K562 (cell line): Measurements from ENCODE around the gene FMNL2. TPM values are rescaled to one million over a fixed set of nuclear protein-coding genes. Genes with fewer than 3 reads are reported as not detected.

Experiments
- ATAC-seq: fragments of 200-7000 bp; cut with Tn5 transposase; 3 replicates; pipeline ENCODE4 v1.9.1; 2020; ENCODE audit warnings: moderate library complexity
- BruUV-seq: library from RNA; stranded (reverse); fragments of 400-500 nt; replicated peaks from 2 replicates; lab custom pipeline; 2021; lab: Mats Ljungman, UMichigan
- CTCF ChIA-PET: fragments of 300-600 bp; formaldehyde crosslinking; extraction: SDS; loops from one replicate; lab custom pipeline; 2021; ENCODE audit warnings: low intra/inter-chr PET ratio; lab: Yijun Ruan, JAX
- POLR2A ChIA-PET: fragments of 300-600, 350-650 bp; sonication (Branson Sonifier 250); formaldehyde crosslinking; extraction: SDS; loops from one replicate; lab custom pipeline; 2021; ENCODE audit warnings: antibody characterized with exemption, inconsistent platforms; lab: Yijun Ruan, JAX
- DNase-seq, 4 experiments: peaks; one replicate each; pipeline versions ENCODE4 v3.0.0 to v3.0.0-alpha.2; 2011 to 2018; ENCODE audit warnings: low spot score in 3 of 4, mixed read lengths in 3 of 4; ENCODE audit errors: extremely low read depth in 1 of 4
- FAIRE-seq: peaks from 2 replicates; lab custom pipeline; 2011; peaks lifted over from hg19 to GRCh38; lab: Jason Lieb, UNC
- H2AFZ ChIP-seq: 2 replicates; pipeline ENCODE4 v1.6.0; 2011; ENCODE audit warnings: low read depth, low read length, control low read depth, inconsistent platforms
- H3K27ac ChIP-seq: fragments of 200-600 bp; 3 replicates; pipeline ENCODE4 v1.8.0; 2011; ENCODE audit warnings: low read depth, mild to moderate bottlenecking, control low read depth, inconsistent platforms, low read length, moderate library complexity, mixed read lengths; ENCODE audit errors: extremely low read depth
- H3K27me3 ChIP-seq, 2 experiments: fragments of 300-600 bp in 1 of 2; 2 replicates in 1 of 2; 3 replicates in 1 of 2; pipeline versions ENCODE4 v1.6.0 to v1.8.0; 2011; ENCODE audit warnings: inconsistent platforms in 2 of 2, low read length in 2 of 2, mild to moderate bottlenecking in 1 of 2, mixed read lengths in 1 of 2, moderate library complexity in 1 of 2; ENCODE audit not compliant: control insufficient read depth in 2 of 2, insufficient read depth in 2 of 2
- H3K36me3 ChIP-seq: fragments of 300-600 bp; 3 replicates; pipeline ENCODE4 v1.8.0; 2011; ENCODE audit warnings: mild to moderate bottlenecking, low read length, inconsistent platforms; ENCODE audit not compliant: control insufficient read depth, insufficient read depth
- H3K4me1 ChIP-seq, 2 experiments: fragments of 200-600 bp in 1 of 2; replicated peaks in 1 of 2; 2 replicates in 1 of 2; 3 replicates in 1 of 2; pipeline versions ENCODE4 v1.5.1 to v1.8.0; 2011; ENCODE audit warnings: inconsistent platforms in 2 of 2, low read length in 2 of 2, mild to moderate bottlenecking in 1 of 2, mixed read lengths in 1 of 2, moderate library complexity in 1 of 2; ENCODE audit not compliant: control insufficient read depth in 2 of 2, insufficient read depth in 2 of 2
- H3K4me2 ChIP-seq: 2 replicates; pipeline ENCODE4 v1.6.1; 2011; ENCODE audit warnings: low read length, control low read depth, inconsistent platforms, mixed read lengths; ENCODE audit not compliant: insufficient read depth
- H3K4me3 ChIP-seq: fragments of 200-600 bp; sonication (generic), shearing (Covaris generic); 2 replicates; pipeline ENCODE4 v1.5.1; 2016; ENCODE audit warnings: control low read depth, inconsistent platforms
- H3K79me2 ChIP-seq: fragments of 200-600 bp; 3 replicates; pipeline ENCODE4 v1.8.0; 2011; ENCODE audit warnings: low read length, inconsistent platforms; ENCODE audit not compliant: control insufficient read depth, insufficient read depth
- H3K9ac ChIP-seq, 2 experiments: 2 replicates each; pipeline versions ENCODE4 v1.6.0 to v1.6.1; 2011; ENCODE audit warnings: low read depth in 2 of 2, low read length in 2 of 2, control low read depth in 1 of 2, inconsistent platforms in 1 of 2, mild to moderate bottlenecking in 1 of 2, mixed read lengths in 1 of 2; ENCODE audit not compliant: insufficient read depth in 1 of 2
- H3K9me1 ChIP-seq: one replicate; pipeline ENCODE4 v1.6.0; 2011; ENCODE audit warnings: inconsistent platforms, mild to moderate bottlenecking, low read length, moderate library complexity; ENCODE audit not compliant: control insufficient read depth, insufficient read depth
- H3K9me3 ChIP-seq: replicated peaks from 2 replicates; pipeline ENCODE4 v1.5.1; 2011; ENCODE audit warnings: low read depth, low read length, inconsistent platforms; ENCODE audit not compliant: control insufficient read depth, insufficient read depth
- H4K20me1 ChIP-seq: replicated peaks from 2 replicates; pipeline ENCODE4 v1.6.1; 2011; ENCODE audit warnings: low read length, inconsistent platforms, mixed read lengths; ENCODE audit not compliant: control insufficient read depth, insufficient read depth
- ATF1 ChIP-seq, 2 experiments: fragments of 450-650 bp in 1 of 2; IDR thresholded peaks; 2 replicates each; pipeline ENCODE4 v1.6.1; 2016; ENCODE audit warnings: missing compliant biosample characterization in 1 of 2, missing genetic modification characterization in 1 of 2
- ATF6 ChIP-seq: sonication (generic); formaldehyde crosslinking; IDR thresholded peaks from 2 replicates; pipeline ENCODE4 v1.4.0; 2020; ENCODE audit warnings: mild to moderate bottlenecking, missing genetic modification reagents
- BMI1 ChIP-seq: fragments of 150-350 bp; IDR thresholded peaks from 2 replicates; pipeline ENCODE4 v1.6.1; 2014; ENCODE audit warnings: low read length
- CXXC5 ChIP-seq: fragments of 250-450 bp; sonication (Bioruptor Pico); IDR thresholded peaks from 2 replicates; pipeline ENCODE4 v1.8.0; 2022; ENCODE audit warnings: inconsistent platforms, mild to moderate bottlenecking, moderate library complexity
- E4F1 ChIP-seq: fragments of 250-450 bp; sonication (Bioruptor Pico); IDR thresholded peaks from 2 replicates; pipeline ENCODE4 v1.5.0; 2021; ENCODE audit warnings: mild to moderate bottlenecking, borderline replicate concordance
- FOXP4 ChIP-seq: sonication (generic); formaldehyde crosslinking; IDR thresholded peaks from 2 replicates; pipeline ENCODE4 v1.8.0; 2022; ENCODE audit warnings: mild to moderate bottlenecking, missing genetic modification reagents, borderline replicate concordance
- GABPA ChIP-seq: fragments of 200-800 bp; sonication (Bioruptor generic); conservative IDR thresholded peaks from 2 replicates; pipeline ENCODE4 v1.6.1; 2016; ENCODE audit warnings: low read depth, missing genetic modification characterization, missing compliant biosample characterization
- KLF1 ChIP-seq: fragments of 450-650 bp; IDR thresholded peaks from 2 replicates; pipeline ENCODE4 v1.6.1; 2016; ENCODE audit warnings: missing genetic modification characterization, missing compliant biosample characterization
- MAZ ChIP-seq, 2 experiments: fragments of 450-650 bp in 1 of 2; sonication (generic) in 1 of 2; formaldehyde crosslinking; IDR thresholded peaks in 1 of 2; conservative IDR thresholded peaks in 1 of 2; 2 replicates each; pipeline versions ENCODE4 v1.4.0 to v1.5.0; 2020; ENCODE audit warnings: mild to moderate bottlenecking in 1 of 2, missing genetic modification reagents in 1 of 2
- NELFE ChIP-seq: IDR thresholded peaks from 2 replicates; pipeline ENCODE4 v1.6.1; 2011; ENCODE audit warnings: mild to moderate bottlenecking; ENCODE audit not compliant: insufficient read depth, insufficient read length
- PHF21A ChIP-seq: fragments of 450-650 bp; IDR thresholded peaks from 2 replicates; pipeline ENCODE4 v1.6.1; 2017; ENCODE audit warnings: low read depth, borderline replicate concordance
- PPARD ChIP-seq: fragments of 250-450 bp; sonication (Bioruptor Pico); IDR thresholded peaks from 2 replicates; pipeline ENCODE4 v1.8.0; 2022; ENCODE audit warnings: inconsistent platforms, mild to moderate bottlenecking, moderate library complexity
- RBBP5 ChIP-seq: fragments of 200-600 bp; sonication (generic); IDR thresholded peaks from 2 replicates; pipeline ENCODE4 v1.6.1; 2012; ENCODE audit warnings: borderline replicate concordance, mild to moderate bottlenecking, low read length, control low read depth, inconsistent platforms; ENCODE audit not compliant: insufficient read depth, poor library complexity, severe bottlenecking
- RFX7 ChIP-seq: fragments of 250-450 bp; sonication (Bioruptor Pico); IDR thresholded peaks from 2 replicates; pipeline ENCODE4 v1.5.1; 2021; ENCODE audit warnings: mild to moderate bottlenecking
- SMAD1 ChIP-seq: fragments of 150-350 bp; IDR thresholded peaks from 2 replicates; pipeline ENCODE4 v1.6.1; 2014; ENCODE audit warnings: low read length, low read depth; ENCODE audit not compliant: partially characterized antibody
- TSC22D4 ChIP-seq: fragments of 450-650 bp; IDR thresholded peaks from 2 replicates; pipeline ENCODE4 v1.6.1; 2016; ENCODE audit warnings: missing genetic modification characterization, missing biosample characterization, control low read depth
- YBX1 ChIP-seq: fragments of 450-650 bp; IDR thresholded peaks from 2 replicates; pipeline ENCODE4 v1.7.1; 2016; ENCODE audit warnings: mild to moderate bottlenecking
- WGBS: fragments of 100-300 bp; shearing (Covaris generic); methylation state at CpG from one replicate; pipeline ENCODE4 v1.1.6; 2016; ENCODE audit warnings: low coverage, mixed read lengths; ENCODE audit not compliant: insufficient coverage; ENCODE audit errors: missing lambda C conversion rate; 5-methylcytosine and 5-hydroxymethylcytosine counted together
- in situ Hi-C: fragments of 300-500 bp; cut with MboI; formaldehyde crosslinking; loops from 4 replicates; pipeline ENCODE4 v1.15.0; 2018; ENCODE audit warnings: inconsistent platforms, mixed read lengths
- intact Hi-C: fragments of 100-400 bp; cut with micrococcal nuclease; formaldehyde crosslinking; loops from 2 replicates; pipeline ENCODE4 v1.14.2; 2022
- polyA plus RNA-seq, 8 experiments: library from polyadenylated mRNA; depleted of rRNA in 4 of 8; stranded (reverse) in 5 of 8; unstranded in 3 of 8; fragments of >200 nt; fragmentation: Nextera tagmentation in 2 of 8; fragmentation: Illumina TruSeq in 1 of 8; extraction: Ambion mirVana in 2 of 8; extraction: Trizol in 1 of 8; gene quantifications; 2 replicates each; pipeline versions ENCODE4 v1.2.1 to v1.2.3, GENCODE V29; 2011 to 2014; ENCODE audit warnings: inconsistent platforms in 1 of 8, missing spikeins in 1 of 8
- total RNA-seq, 7 experiments: library from RNA; depleted of rRNA in 6 of 7; stranded (reverse); fragments of >200 nt in 6 of 7; fragmentation: Illumina TruSeq in 2 of 7; extraction: Trizol in 2 of 7; gene quantifications; 2 replicates each; pipeline versions ENCODE4 v1.2.1 to v1.2.3, GENCODE V29; 2011 to 2021; ENCODE audit warnings: low replicate concordance in 1 of 7

The FMNL2 gene
- total and polyA plus RNA-seq, 9 of the 15 experiments (the other 6 are each of a cell fraction or from before 2014, with no cell fraction given), result 0.15 to 0.49 (median 0.24) TPM; not detected in 1

GRCh38 chr2:152304836-152305235 is 30.1 kb upstream of the FMNL2 start:
- no peak overlapping the region for H3K27ac ChIP-seq
- no peaks in the 10 kb centered on the region for H3K4me1 ChIP-seq
- no peaks in the 10 kb centered on the region for H3K36me3 ChIP-seq
- POLR2A ChIA-PET, result interaction anchor here (0.6 kb wide), 1 partner anchor 138 kb away, joined by 3 read pairs; no protein-coding TSS in a partner anchor
- no TSS peak for BruUV-seq
- H3K4me2 ChIP-seq, result no peak overlapping the region
- H4K20me1 ChIP-seq, result no peaks in the 10 kb centered on the region; the same call in 1 of the 2 replicates
- no peak overlapping the region for H3K4me3 ChIP-seq
- FAIRE-seq, result no peak
- 0% methylated on average over 1 of the region's 1 CpG for WGBS
- no peak for ATAC-seq
- H3K79me2 ChIP-seq, result no peaks in the 10 kb centered on the region
- in situ Hi-C loops (no loop called here), intact Hi-C loops (no loop called here)
- no peaks in the 10 kb centered on the region for H3K27me3 ChIP-seq
- DNase-seq, result no peak
- no peak overlapping the region for H2AFZ ChIP-seq
- CTCF ChIA-PET, result no interaction called here
- H3K9ac ChIP-seq, result no peak overlapping the region
- no peaks in the 10 kb centered on the region for H3K9me3 ChIP-seq
- H3K9me1 ChIP-seq, result no peaks in the 10 kb centered on the region
- TF ChIP-seq GABPA (tag) (no peak), RFX7 (CRISPR knock-in tag) (no peak), TSC22D4 (tag) (no peak), YBX1 (no peak), KLF1 (no peak), ATF1 (CRISPR knock-in tag; IDR thresholded peaks at IDR 0.05) (no peak), ATF1 (tag; IDR thresholded peaks at IDR 0.05) (no peak), ATF6 (CRISPR knock-in tag) (no peak), MAZ (CRISPR knock-in tag; conservative IDR thresholded peaks at IDR 0.05 in 1 of 2, IDR thresholded peaks at IDR 0.05 in 1 of 2) (no peak), CXXC5 (CRISPR knock-in tag) (no peak), NELFE (no peak), E4F1 (CRISPR knock-in tag) (no peak), PHF21A (no peak), RBBP5 (no peak), BMI1 (no peak), FOXP4 (CRISPR knock-in tag) (no peak), PPARD (CRISPR knock-in tag) (no peak), SMAD1 (no peak)
